Lung (tissue), 11 donors: Measurements from ENCODE around the gene C17orf114.

ENCODE experiments used
- ATAC-seq: fragments of 200-7000 bp; cut with Tn5 transposase; one replicate; pipeline ENCODE4 v1.9.1; 2020; ENCODE audit warnings: moderate number of reproducible peaks; ENCODE audit not compliant: insufficient read depth, low FRiP score
- DNase-seq, 3 donors: peaks; one replicate each; pipeline ENCODE4 v3.0.0-alpha.2; 2013 to 2017
- H3K27ac ChIP-seq, 2 donors: one replicate each; pipeline ENCODE4 v1.5.1; 2013; ENCODE audit warnings: mild to moderate bottlenecking in 2 of 2, moderate library complexity in 2 of 2, control low read depth in 1 of 2, inconsistent platforms in 1 of 2, low read depth in 1 of 2, low read length in 1 of 2
- H3K27me3 ChIP-seq, 3 donors: one replicate each; pipeline ENCODE4 v1.5.1; 2013; ENCODE audit warnings: low read length in 2 of 3; ENCODE audit not compliant: control insufficient read depth in 3 of 3, insufficient read depth in 3 of 3
- H3K36me3 ChIP-seq, 4 donors: one replicate each; pipeline ENCODE4 v1.5.1; 2013; ENCODE audit warnings: low read length in 4 of 4, mild to moderate bottlenecking in 1 of 4, moderate library complexity in 1 of 4; ENCODE audit not compliant: control insufficient read depth in 4 of 4, insufficient read depth in 4 of 4
- H3K4me1 ChIP-seq, 5 donors: one replicate each; pipeline ENCODE4 v1.5.1; 2013; ENCODE audit warnings: low read length in 5 of 5, mild to moderate bottlenecking in 2 of 5, moderate library complexity in 1 of 5; ENCODE audit not compliant: control insufficient read depth in 5 of 5, insufficient read depth in 5 of 5
- H3K4me3 ChIP-seq: one replicate; pipeline ENCODE4 v1.5.1; 2013; ENCODE audit warnings: mild to moderate bottlenecking, control low read depth, moderate library complexity
- H3K9ac ChIP-seq, 2 donors: one replicate each; pipeline ENCODE4 v1.5.1; 2013; ENCODE audit warnings: low read length in 2 of 2, control low read depth in 1 of 2; ENCODE audit not compliant: insufficient read depth in 1 of 2
- H3K9me3 ChIP-seq, 4 donors: one replicate each; pipeline ENCODE4 v1.5.1; 2013; ENCODE audit warnings: low read length in 3 of 4, mild to moderate bottlenecking in 1 of 4, moderate library complexity in 1 of 4; ENCODE audit not compliant: control insufficient read depth in 4 of 4, insufficient read depth in 3 of 4
- CTCF ChIP-seq: IDR thresholded peaks from 2 replicates; pipeline ENCODE4 v1.5.1; 2012; ENCODE audit warnings: mild to moderate bottlenecking; ENCODE audit errors: control extremely low read depth, extremely low read depth
- WGBS, 2 donors: extraction: QIAGEN DNeasy Blood & Tissue Kit; methylation state at CpG; one replicate each; pipeline ENCODE4 v1.1.7; 2013; 5-methylcytosine and 5-hydroxymethylcytosine counted together
- donor health status: control.
- donor health status: control.
- donor health status: Bipolar disorder and iron deficiency.
- donor health status: healthy.
- donor health status: DM: yes; HTN: yes; CAD: no.

C17orf114 gene

GRCh38 chr17:4802228-4802627 lies at the start of gene C17orf114:
C17orf114 (minus strand) TSS chr17:4802328.
- Histone ChIP-seq H3K9me3 (peaks cover 0 to 3% (median 0%) of the 10 kb centered on the region in 4 donors), H3K27me3 (no peaks in the 10 kb centered on the region), H3K27ac (no peak within 1 kb of the TSS), H3K4me3 (no peak within 1 kb of the TSS), H3K36me3 (peaks cover 0 to 14% (median 12%) of the 10 kb centered on the region in 4 donors), H3K9ac (no peak within 1 kb of the TSS), H3K4me1 (peaks cover 0 to 7% (median 1%) of the 10 kb centered on the region in 5 donors)
- DNase-seq (no peak), ATAC-seq (no peak)
- no peak for TF ChIP-seq CTCF
- 80 to 82% methylated on average over 9 of the region's 9 CpGs for WGBS, 2 donors

GRCh38 chr17:4851084-4851483 lies 49.0 kb upstream of the C17orf114 start:
- Histone ChIP-seq H3K4me3 (no peak overlapping the region), H3K36me3 (peaks cover 0 to 7% (median under 1%) of the 10 kb centered on the region in 4 donors), H3K27ac (no peak overlapping the region), H3K27me3 (no peaks in the 10 kb centered on the region), H3K9ac (no peak overlapping the region), H3K9me3 (no peaks in the 10 kb centered on the region), H3K4me1 (peaks cover 0 to 33% (median 3%) of the 10 kb centered on the region in 5 donors)
- DNase-seq (no peak), ATAC-seq (no peak)
- TF ChIP-seq CTCF, result no peak
- WGBS, 2 donors, result 69 to 77% methylated on average over 3 of the region's 3 CpGs

GRCh38 chr17:4850246-4850645 lies 48.1 kb upstream of the C17orf114 start:
- ATAC-seq (no peak), DNase-seq (no peak)
- Histone ChIP-seq H3K36me3 (peaks cover 0 to 8% (median under 1%) of the 10 kb centered on the region in 4 donors), H3K9ac (no peak overlapping the region), H3K4me1 (peaks cover 0 to 36% (median 3%) of the 10 kb centered on the region in 5 donors), H3K27me3 (no peaks in the 10 kb centered on the region), H3K27ac (peak overlapping the region in 1 of 2 donors; percentile 65), H3K9me3 (no peaks in the 10 kb centered on the region), H3K4me3 (no peak overlapping the region)
- TF ChIP-seq CTCF, result no peak
- WGBS, 2 donors, result 73 to 88% methylated on average over 2 of the region's 2 CpGs

GRCh38 chr17:4849011-4849536 lies 46.9 kb upstream of the C17orf114 start:
- no peaks in the 10 kb centered on the region for H3K27me3 ChIP-seq
- H3K9ac ChIP-seq, result no peak overlapping the region
- peaks cover 0 to 11% (median 1%) of the 10 kb centered on the region in 4 donors for H3K36me3 ChIP-seq
- TF ChIP-seq CTCF, result no peak
- no peak overlapping the region for H3K27ac ChIP-seq
- peaks cover 0 to 32% (median 3%) of the 10 kb centered on the region in 5 donors for H3K4me1 ChIP-seq
- WGBS, 2 donors, result 61 to 83% methylated on average over 5 of the region's 5 CpGs
- ATAC-seq (no peak), DNase-seq (no peak)
- H3K9me3 ChIP-seq, result no peaks in the 10 kb centered on the region
- H3K4me3 ChIP-seq, result no peak overlapping the region
